ENCODE measurements around the gene SLC35D1. TPM values are rescaled to one million over a fixed set of nuclear protein-coding genes. Genes with fewer than 3 reads are reported as not detected.

SLC35D1 gene
- total RNA-seq, 1 donor from 2014 or later, result 5.6 TPM

GRCh38 chr1:66996018-66996682 is 57.8 kb downstream of the SLC35D1 start:
- Histone ChIP-seq H3K4me3 (no peak overlapping the region), H3K27ac (no peak overlapping the region), H3K27me3 (ENCODE audit: low read depth) (no peaks in the 10 kb centered on the region), H3K4me1 (peaks cover 5% of the 10 kb centered on the region), H3K9me3 (no peaks in the 10 kb centered on the region), H3K36me3 (peaks cover 16% of the 10 kb centered on the region)
- intact Hi-C loops (cut with DNase I), result loop anchor here (10.0 kb wide), 1 partner anchor 149 kb away; no protein-coding TSS in a partner anchor
- ATAC-seq, result peak; percentile 75 to 77
- DNase-seq, result no peak
- TF ChIP-seq CTCF (IDR thresholded peaks at IDR 0.05), result peak; percentile 67

- ATAC-seq, result no peak
- no peak for TF ChIP-seq CTCF (IDR thresholded peaks at IDR 0.05)
- Histone ChIP-seq H3K36me3 (peaks cover 31% of the 10 kb centered on the region), H3K4me1 (peaks cover 5% of the 10 kb centered on the region), H3K4me3 (no peak overlapping the region), H3K27me3 (ENCODE audit: low read depth) (no peaks in the 10 kb centered on the region), H3K27ac (no peak overlapping the region), H3K9me3 (no peaks in the 10 kb centered on the region)
- DNase-seq, result no peak
- intact Hi-C loops (cut with DNase I), result loop anchor here (10.0 kb wide), 1 partner anchor 152 kb away; no protein-coding TSS in a partner anchor
Measured at GRCh38 chr1:66993076-66993475, 60.9 kb downstream of the SLC35D1 start.

DNA sequence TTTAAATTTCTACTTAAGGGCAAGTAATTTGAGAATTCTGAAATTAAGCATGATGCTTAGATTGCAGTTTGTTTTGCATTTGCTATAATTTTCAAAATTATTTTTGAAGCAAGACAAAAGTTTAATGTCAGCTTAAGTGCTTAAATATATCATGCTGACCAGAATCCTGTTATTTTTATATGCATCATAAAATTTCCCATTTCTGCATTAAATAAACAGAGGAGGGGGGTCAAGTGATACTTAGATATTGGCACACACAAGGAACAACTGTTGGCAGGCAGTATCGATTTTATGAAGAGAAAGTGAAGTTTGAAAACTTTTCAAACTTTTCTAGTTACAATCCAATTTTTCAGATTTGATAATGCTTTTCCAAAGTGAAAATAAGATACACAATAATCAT is 68.1 kb downstream of the SLC35D1 start:
- no peak for DNase-seq
- no peaks in the 10 kb centered on the region for H3K9me3 ChIP-seq
- no peak overlapping the region for H3K4me3 ChIP-seq
- peaks cover 85% of the 10 kb centered on the region for H3K36me3 ChIP-seq
- no peak for TF ChIP-seq CTCF (IDR thresholded peaks at IDR 0.05)
- no peak for ATAC-seq
- H3K27ac ChIP-seq, result no peak overlapping the region
- no peaks in the 10 kb centered on the region for H3K27me3 ChIP-seq (ENCODE audit: low read depth)
- intact Hi-C loops (cut with DNase I), result no loop called here
- peaks cover 17% of the 10 kb centered on the region for H3K4me1 ChIP-seq

DNA sequence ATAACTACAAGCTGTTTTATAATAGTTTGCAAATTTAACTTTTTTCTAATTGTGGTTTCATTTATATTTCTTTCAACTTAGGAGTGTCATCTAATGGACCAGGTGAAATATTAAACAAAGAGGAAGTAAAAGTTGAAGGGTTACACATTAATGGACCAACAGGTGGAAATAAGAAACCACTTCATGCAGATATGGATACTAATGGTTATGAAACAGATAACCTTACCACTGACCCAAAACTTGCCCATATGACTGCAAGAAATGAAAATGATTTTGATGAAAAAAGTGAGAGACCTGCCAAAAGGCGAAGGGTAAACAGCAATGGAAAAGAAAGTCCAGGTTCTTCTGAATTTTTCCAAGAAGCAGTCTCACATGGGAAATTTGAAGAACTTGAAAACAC is 69.5 kb downstream of the SLC35D1 start:
- Histone ChIP-seq H3K27ac (no peak overlapping the region), H3K9me3 (no peaks in the 10 kb centered on the region), H3K36me3 (peaks cover 84% of the 10 kb centered on the region), H3K4me1 (peaks cover 22% of the 10 kb centered on the region), H3K4me3 (no peak overlapping the region), H3K27me3 (ENCODE audit: low read depth) (no peaks in the 10 kb centered on the region)
- intact Hi-C loops (cut with DNase I), result no loop called here
- ATAC-seq (no peak), DNase-seq (no peak)
- TF ChIP-seq CTCF (IDR thresholded peaks at IDR 0.05), result no peak

GRCh38 chr1:66982561-66983260 is 71.2 kb downstream of the SLC35D1 start:
- ATAC-seq (peak; percentile 41 to 76), DNase-seq (no peak)
- Histone ChIP-seq H3K27ac (no peak overlapping the region), H3K4me1 (peaks cover 22% of the 10 kb centered on the region), H3K9me3 (no peaks in the 10 kb centered on the region), H3K27me3 (ENCODE audit: low read depth) (no peaks in the 10 kb centered on the region), H3K4me3 (no peak overlapping the region), H3K36me3 (peaks cover 86% of the 10 kb centered on the region)
- no peak for TF ChIP-seq CTCF (IDR thresholded peaks at IDR 0.05)
- intact Hi-C loops (cut with DNase I), result no loop called here
